Inferior parietal cortex (tissue), 1 donor: ENCODE results near the gene NXPE3.

ENCODE experiments used
- DNase-seq: peaks from one replicate; pipeline ENCODE4 v3.0.0-alpha.2; 2016; ENCODE audit errors: extremely low spot score

NXPE3 gene

DNA sequence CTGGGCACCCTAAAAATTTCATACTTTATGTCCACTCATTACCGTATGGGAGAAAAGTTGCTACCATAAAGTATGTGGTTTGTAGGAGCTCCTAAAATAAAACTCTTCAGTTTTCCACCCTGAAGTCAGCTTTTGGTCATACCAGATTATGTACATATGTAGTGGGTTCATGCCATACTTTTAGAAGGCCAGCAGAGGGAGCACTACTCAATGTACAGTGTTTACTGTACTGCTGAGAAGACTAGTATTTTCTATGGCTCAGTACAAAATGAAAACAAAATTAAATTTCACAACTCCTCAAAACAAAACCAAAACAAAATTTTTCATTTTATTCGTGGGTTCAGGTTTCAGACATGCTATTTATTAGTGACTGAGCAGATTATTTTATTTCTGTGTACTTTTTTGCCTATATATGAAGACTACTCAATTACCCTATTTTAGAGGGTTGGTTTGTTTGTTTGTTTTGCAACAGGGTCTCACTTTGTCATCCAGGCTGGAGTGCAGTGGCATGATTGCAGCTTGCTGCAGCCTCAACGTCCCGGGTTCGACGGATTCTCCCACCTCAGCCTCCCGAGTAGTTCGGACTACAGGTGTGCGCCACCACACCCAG is 24.3 kb downstream of the NXPE3 start:
- peak; percentile 93 for DNase-seq

DNA sequence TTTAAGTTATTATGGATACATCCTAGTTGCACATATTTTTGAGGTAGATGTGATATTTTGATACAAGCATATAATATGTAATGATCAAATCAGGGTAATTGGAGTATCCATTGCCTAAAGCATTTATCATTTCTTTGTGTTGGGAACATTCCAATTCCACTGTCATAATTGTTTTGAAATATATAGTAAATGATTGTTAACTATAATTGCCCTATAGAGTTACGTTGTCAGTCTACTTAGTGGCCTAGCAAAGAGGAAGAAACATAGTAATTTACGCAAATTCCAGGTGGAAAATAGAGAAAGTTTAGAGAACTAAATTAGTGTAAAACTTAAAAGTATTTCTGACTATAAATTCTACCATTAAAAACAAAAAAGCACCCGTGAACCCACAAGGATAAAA is 24.9 kb downstream of the NXPE3 start:
- DNase-seq = no peak

DNA sequence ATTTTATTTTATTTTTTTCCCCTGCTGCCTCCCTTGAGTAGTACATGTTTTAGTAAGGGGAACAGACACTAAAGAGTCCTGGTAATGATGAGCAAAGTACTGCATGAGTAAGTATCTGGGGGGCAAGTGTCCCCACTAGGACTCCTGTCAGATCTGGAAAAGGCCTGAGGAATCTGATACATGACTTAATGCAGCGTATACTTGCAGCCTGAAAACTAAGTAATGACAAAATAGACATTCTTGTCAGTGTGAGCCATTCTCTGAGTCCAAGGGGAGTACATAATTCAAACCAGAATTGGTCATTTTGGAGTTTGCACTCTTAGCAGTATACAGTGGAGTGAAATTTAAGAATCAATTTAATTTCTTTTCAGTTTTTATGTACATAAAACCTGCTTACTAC is 27.5 kb downstream of the NXPE3 start:
- no peak for DNase-seq

DNA sequence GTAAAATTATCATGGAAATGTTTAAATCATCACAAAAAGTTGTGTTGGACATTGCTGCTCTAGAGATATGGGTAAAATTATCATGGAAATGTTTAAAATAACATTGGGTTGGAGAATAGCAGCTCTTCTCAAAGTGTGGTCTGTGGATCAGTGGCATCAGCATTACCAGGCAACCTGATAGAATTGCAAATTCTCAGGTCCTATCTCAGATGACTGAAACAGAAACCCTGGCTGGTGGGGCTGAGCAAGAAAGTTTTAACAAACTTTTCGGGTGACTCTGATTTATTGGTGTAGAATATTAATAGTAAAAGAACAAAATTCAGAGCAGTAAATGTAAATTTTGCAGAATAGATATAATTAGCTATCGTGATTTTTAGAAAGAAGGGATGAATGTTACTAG is 28.9 kb downstream of the NXPE3 start:
- DNase-seq = no peak

DNA sequence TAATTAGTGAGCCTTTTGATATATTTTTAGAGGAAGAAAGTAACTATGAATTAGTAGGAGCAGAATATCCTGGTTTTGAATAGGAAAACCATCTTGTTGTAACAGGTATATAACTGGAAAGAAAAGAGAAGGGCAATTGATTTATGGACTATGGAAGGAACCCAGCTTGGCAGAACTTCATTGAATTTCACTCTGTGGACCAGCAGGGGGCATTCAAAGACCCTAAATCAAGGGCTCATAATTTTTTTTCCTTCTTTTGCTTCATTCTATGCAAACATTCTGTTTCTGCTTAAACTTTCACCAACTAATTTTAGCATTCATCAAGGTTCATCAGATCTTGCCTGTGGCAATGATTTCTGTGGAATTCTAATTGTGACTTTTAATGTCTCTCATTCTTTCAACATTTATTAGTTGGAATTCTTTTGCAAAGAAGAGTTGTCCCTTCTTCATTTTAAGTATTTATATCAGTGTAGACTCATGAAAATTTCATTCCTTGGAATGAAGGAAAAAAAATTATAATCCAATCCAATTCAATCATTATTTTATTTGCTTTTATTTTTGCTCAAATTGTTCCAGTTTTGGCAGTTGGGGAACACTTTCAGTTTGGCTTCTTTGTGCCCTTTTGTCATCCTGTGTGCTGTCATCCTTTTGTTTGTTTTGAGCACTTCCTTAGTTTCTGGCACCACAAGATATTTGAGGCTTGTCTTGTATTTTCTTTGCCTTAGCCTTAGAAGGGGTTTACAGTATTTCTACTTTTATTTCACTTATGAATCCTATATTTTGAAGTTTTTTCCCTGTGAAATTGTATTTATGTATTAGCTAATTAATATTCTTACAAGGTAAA is 30.4 kb downstream of the NXPE3 start:
- DNase-seq = peak; percentile 60

DNA sequence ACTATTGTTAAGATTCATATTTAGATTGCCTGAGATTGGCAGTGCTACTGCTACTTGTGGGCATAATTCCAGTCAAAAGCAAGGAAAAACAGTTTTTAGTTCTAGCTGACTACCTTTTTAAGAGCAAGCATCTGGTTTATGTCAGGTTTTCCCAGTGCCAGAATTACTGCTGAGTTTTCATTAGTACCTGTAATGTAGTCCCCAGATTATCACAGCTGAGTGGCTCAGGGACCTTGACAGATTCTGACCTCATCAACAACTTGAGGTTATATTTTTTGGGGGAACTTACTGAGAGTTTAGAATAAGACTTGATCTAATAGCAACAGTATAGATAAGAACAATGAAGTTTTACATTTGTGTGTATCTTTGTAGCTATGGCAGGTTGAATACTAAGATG is 31.0 kb downstream of the NXPE3 start:
- no peak for DNase-seq

DNA sequence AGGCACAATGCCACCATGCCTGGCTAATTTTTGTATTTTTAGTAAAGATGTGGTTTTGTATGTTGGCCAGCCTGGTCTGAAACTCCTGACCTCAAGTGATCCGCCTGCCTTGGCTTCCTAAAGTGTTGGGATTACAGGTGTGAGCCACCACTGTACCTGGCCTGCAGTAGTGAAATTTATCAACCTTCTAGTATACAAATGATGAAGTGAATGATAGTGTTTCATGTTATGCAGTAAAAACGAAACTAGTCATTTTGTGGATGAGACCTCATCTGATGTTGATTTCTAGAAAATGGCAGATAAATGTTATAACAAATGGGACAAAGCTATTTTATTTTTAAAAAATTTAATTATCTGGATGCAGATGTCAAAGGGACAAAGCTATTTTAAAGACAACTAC is 32.9 kb downstream of the NXPE3 start:
- no peak for DNase-seq

DNA sequence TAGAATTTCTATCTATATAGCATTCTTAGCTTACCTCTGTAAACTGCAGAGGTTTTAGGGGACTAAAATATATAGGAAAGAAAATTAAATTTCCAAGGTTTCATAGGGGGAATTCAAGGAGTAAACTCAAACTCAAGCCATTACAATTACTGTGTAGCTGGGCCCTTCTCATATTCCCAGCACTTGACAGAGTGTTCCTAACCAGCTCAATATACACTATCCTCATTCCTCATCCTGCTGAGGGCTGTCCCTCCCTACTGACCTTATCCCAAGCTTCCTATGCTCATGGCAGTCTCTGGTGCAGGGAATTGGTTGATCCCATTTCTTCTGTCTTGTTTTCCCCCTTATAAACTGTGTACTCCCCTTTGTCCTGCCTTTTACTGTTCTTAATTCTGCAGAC is 33.9 kb downstream of the NXPE3 start:
- DNase-seq = no peak

DNA sequence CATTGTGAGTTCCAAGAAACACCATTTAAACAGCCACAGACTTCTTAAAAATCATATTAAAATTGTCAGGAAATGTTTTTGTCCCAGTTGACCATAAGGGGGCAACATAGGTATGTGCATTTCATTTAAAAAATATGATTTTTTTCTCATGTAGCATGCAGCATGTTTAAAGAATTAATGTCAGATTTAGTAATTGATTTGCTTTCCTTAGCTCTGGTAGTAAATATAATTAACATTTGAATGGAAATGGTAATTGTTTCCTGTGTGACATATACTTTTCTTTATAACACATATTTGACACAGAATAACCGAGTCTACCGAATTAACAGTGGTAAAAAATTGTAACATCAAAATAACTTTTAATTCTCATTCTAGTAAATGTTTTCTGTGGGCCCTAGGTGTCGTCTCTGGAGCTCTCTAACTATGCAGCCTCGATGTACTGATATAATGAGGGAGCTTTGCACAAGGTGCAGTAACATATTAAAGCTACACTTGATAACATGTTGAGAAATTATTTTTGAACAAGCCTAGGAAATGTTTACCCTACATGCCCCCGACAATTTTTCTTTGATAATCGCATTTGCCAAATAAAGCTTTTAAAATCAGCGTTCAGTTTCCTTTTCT is 34.9 kb downstream of the NXPE3 start:
- DNase-seq = no peak

DNA sequence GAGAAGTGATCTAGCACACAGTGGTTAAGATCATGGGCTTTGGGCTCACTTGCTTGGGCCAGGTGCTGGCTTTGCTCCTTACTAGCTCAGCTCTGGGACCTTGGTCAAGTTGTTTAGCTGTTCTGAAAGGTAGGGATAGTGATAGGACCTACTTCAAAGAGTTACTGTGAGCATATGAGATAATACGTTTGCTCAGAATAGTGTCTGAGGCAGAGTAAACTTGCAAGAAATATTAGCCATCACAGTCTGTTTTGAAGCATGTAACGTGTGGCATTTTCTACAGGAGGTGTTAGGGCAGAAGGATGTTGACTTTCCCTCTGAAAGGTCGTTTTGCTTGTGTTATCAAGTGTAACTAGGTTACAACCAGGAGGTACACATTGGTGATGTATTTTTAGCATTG is 35.8 kb downstream of the NXPE3 start:
- DNase-seq = no peak

DNA sequence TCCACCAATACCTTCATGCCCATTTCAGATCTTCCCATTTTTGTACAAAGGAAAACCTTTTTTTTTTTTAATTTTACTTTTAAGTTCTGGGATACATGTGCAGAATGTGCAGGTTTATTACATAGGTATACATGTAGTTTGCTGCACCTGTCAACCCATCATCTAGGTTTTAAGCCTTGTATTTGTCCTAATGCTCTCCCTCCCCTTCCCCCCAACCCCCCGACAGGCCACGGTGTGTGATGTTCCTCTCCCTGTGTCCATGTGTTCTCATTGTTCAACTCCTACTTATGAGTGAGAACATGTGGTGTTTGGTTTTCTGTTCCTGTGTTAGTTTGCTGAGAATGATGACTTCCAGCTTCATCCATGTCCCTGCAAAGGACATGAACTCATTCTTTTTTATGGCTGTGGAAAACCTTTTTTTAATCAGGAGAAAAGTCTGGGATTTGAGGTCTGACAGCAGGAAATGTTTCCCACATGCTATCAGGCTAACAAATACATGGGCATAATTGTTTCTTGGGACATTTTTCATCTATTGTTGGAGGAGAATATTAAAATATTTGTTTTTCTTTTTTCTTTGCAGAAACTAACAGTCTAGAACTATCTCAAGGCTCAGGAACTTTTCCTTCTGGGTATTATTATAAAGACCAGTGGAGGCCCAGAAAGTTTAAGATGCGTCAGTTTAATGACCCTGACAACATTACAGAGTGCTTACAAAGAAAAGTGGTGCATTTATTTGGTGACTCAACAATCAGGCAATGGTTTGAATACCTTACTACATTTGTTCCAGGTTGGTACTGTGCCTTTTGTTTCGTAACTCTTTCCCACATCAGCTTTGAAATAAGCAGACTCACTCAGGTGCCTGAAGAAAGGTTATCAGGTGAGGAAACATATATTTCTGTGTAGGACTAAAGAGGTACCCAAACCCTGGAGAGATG is 37.5 kb downstream of the NXPE3 start:
- no peak for DNase-seq

DNA sequence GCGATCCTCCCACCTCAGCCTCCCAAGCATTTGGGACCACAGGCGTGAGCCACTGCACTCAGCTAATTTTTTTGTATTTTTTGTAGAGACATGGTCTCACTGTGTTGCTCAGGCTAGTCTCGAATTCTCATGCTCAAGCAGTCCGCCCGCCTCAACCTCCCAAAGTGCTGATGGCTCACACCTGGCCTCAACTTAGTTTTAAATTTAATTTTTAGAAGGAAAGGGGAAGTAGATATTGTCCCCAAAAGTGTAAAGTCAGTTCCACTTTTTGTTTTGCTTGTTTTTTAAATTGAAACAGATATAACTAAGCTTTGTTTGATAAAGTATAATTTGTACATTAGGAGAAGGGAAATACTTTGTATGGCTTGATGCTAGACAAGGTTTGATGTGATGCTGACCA is 39.0 kb downstream of the NXPE3 start:
- DNase-seq = no peak

DNA sequence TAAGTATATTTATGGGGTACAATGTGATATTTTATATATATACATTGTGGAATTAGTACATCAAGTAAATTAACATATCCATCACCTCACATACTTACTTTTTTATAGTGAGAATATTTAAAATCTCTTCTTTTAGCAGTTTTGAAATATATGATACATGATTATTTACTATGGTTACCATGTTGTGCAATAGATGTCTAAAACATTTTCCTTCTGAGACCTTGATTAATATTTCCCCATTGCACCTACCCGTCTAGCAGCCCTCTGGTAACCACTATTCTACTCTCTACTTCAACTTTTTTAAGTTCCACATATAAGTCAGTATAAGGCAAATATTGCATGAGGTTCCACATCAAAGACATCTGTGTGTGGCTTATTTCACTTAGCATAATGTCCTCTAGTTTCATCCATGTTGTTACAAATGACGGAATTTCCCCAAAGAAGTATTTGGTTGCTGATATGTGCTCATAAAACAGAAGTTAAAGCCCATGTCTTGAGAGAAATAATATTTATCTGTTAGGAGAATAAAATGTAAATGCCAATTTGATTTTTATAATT is 40.7 kb downstream of the NXPE3 start:
- no peak for DNase-seq

DNA sequence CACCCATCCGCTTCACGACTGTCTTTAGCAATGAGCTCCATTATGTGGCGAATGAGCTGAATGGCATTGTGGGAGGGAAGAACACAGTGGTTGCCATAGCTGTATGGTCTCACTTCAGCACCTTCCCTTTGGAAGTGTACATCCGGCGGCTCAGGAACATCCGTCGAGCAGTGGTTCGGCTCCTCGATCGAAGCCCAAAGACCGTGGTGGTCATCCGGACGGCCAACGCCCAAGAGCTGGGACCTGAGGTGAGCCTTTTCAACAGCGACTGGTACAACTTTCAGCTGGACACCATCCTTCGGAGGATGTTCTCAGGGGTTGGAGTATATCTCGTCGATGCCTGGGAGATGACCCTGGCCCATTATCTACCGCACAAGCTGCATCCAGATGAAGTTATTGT is 42.5 kb downstream of the NXPE3 start:
- DNase-seq = no peak

DNA sequence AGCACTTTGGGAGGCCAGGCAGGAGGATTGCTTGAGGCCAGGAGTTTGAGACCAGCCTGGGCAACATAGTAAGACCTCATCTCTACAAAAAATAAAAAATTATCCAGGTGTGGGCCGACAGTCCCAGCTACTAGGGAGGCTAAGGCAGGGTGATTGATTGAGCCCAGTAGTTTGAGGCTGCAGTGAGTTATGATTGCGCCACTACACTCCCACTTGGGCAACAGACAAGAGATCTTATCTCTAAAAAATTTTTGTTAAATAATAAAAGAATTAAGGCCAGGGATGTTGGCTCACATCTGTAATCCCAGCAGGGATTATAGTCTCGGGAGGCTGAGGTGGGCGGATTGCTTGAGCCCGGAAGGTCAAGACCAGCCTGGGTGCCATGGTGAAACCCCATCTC is 44.5 kb downstream of the NXPE3 start:
- DNase-seq = no peak

DNA sequence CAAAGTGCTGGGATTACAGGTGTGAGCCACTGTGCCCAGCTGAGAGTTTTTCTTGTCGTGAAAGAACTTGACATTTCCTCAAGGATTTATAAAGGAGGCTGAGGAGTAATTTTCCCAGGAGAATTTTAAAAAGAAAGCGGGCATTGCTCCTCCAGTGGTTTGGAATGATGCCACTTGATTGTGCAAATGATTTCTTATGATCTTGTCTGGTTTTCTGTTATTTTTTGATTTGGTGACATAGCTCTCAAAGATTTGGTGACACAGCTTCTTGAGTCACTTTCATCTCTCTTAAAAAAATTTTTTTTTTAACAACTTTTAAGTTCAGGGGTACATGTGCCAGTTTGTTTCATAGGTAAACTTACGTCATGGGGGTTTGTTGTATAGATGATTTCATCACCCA is 45.7 kb downstream of the NXPE3 start:
- no peak for DNase-seq

DNA sequence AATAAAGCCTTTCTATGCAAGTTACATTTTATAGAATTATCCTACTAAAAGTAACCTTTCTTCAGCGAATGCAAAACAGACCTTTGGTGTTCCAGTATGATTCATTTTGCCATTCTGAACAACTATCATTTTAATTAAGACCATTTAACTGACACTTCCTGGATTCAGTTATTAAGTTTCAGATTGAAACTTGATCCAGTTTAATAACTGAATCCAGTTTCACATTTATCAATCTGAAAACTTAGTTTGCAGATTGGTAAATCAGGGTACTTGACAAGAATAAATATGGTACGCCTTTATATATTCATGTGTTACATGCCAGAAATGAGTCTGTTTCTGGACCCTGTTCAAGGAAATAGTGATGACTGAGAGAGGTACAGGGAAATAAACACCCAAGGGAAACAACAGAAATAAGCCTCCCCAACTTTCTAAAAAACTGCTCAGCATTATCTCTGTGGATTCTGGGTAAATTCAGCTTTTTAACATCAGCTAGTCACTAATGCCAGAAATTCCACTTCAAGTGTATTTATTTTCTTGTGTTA is 47.0 kb downstream of the NXPE3 start:
- DNase-seq = no peak

DNA sequence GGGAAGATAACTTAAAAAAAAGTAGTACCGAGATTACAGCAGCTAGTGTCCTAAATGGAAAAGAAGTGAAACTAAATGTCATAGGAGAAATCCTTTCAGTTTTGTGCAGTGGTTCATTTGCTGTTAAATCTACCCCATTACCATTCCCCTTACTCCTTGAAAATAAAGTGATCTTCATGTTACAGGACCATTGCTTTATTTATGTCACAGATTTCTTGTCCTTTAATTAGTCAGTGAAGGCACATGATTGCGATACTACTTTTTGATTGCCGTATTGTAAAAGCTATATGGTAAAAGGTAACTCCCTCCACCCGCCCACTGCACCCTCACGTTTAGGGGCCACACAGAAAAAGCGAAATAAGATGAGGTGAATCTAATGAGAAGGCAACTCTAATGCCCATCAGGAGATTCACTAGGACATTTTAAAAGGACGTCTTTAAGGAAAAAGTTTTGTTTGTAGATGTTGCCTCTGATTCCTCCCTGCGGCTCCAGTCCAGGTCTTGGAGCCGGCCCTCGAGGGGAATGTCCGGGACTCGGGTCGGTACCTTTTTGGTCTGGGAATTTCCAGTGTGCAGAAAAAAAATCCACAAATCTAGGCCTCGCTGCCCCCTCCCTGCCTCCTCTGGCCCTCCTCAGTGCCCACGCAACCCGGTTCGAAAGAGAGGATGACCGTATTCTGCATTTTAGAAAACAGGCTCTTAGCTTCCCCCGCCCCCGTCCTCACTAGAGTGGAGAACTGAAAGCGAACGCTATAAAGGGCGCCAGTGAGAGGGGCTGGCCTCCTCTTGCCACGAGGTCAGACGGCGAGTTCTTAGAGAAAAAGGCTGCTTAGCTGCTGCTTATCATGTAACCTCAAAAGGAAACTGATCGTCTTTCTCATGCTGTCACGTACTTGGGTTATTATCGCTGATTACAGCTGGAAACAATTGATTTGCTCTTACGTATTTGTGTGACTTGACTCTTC is 48.5 kb downstream of the NXPE3 start:
- peak; percentile 47 for DNase-seq

DNA sequence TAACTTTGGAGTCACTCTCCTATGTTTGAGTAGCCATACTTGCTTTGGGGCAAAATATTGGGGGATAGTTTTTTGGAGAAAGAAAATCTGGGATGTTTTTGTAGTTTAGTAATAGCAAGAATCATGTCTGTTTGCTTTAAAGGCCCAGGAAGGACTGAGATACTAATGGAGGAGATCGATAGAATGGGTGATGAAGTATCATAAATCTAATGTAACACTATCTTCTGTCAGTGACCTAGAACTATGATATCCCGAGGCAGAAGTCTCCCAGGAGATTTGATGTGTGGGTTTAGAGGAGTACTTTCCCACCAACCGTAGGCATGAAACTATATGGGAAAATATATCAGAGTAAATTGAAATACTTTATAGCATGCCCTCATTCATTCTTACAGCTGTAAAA is 49.3 kb downstream of the NXPE3 start:
- DNase-seq = no peak

DNA sequence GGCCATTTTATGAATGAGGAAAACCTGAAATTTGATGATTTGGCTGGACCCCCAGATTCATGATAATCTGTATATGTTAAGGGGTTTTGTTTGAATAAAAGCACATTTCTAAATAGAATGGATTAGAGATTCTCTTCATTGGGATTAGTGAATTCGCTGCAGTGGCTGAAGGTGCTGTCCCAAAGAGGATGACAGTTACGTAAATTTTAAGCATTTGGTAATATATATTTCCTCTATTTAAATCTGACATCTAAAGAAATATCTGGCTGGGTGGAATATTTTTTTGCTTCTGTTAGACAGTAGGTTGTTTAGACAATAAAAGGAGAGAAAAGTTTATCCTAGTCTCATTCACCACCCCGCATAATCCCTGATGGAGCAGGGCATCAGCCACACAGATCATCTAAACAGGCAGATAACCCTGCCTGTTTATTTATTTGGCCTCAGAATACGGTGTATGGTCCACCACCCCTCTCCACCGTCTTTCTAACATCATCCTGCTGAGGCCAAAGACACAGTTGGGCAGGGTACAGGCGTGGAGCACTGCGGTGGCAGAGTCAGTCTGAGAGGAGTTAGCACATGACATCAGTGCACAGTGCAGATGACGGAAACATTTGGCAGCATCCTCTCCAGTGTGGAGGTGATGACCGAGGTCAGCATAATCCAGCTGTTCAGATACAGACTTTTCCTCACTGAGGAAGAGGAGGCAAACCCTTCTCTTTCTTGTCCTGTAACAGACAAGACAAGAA is 49.9 kb downstream of the NXPE3 start:
- DNase-seq = no peak
